Measurements from ENCODE around the gene SIRT2. TPM values are rescaled to one million over a fixed set of nuclear protein-coding genes. Genes with fewer than 3 reads are reported as not detected.

The SIRT2 gene
- total RNA-seq, 1 experiment from 2014 or later, result 162 TPM

GRCh38 chr19:38932425-38933179, 33.2 kb upstream of the SIRT2 start:
- Histone ChIP-seq H3K36me3 (ENCODE audit: control insufficient read depth, insufficient read depth, low read length) (peaks cover 6% of the 10 kb centered on the region; the same call in 1 of the 2 replicates), H3K4me3 (ENCODE audit: low read depth in 2 of 2, low read length in 2 of 2) (no peak overlapping the region), H3K9me3 (ENCODE audit: control insufficient read depth, insufficient read depth, low read depth, low read length) (peaks cover 7% of the 10 kb centered on the region; the same call in 1 of the 2 replicates), H3K4me1 (ENCODE audit: control insufficient read depth, insufficient read depth, low read length) (peaks cover 11% of the 10 kb centered on the region), H3K27ac (ENCODE audit: low read length) (no peak overlapping the region), H3K27me3 (ENCODE audit: control insufficient read depth, insufficient read depth, low read length) (no peaks in the 10 kb centered on the region)
- TF ChIP-seq CTCF (IDR thresholded peaks at IDR 0.05), result no peak
- peak; percentile 20; the same call in 1 of the 2 replicates for TF ChIP-seq POLR2AphosphoS5 (IDR thresholded peaks at IDR 0.05; ENCODE audit: low read depth, low read length)
- BruUV-seq (replicated peaks), result no TSS peak
- intact Hi-C loops (cut with micrococcal nuclease; ENCODE audit: unreplicated experiment), result loop anchor here (5.0 to 10.0 kb wide), 4 partner anchors 200 to 418 kb away; no protein-coding TSS in a partner anchor
- CTCF ChIA-PET, result interaction anchor here (0.6 to 0.9 kb wide), 2 partner anchors 262 to 282 kb away, joined by 3 to 5 read pairs; no protein-coding TSS in a partner anchor
- POLR2A ChIA-PET, result interaction anchor here (0.5 to 0.7 kb wide), 7 partner anchors 9 to 922 kb away, joined by 3 to 11 read pairs (median 5); no protein-coding TSS in a partner anchor
- no peak for ATAC-seq
- no peak for DNase-seq (ENCODE audit: low read depth, low spot score)
- in situ Hi-C loops (cut with HindIII; ENCODE audit: low pct_unique_long_range_greater_than_20kb, low sequenced_read_pairs), result loop anchor here (10.0 kb wide), 3 partner anchors 88 to 408 kb away; partner anchors contain the start of genes HNRNPL and LGALS7

GRCh38 chr19:38931521-38931793, 32.0 kb upstream of the SIRT2 start:
- Histone ChIP-seq H3K9me3 (ENCODE audit: control insufficient read depth, insufficient read depth, low read depth, low read length) (peaks cover 7% of the 10 kb centered on the region; the same call in 1 of the 2 replicates), H3K4me1 (ENCODE audit: control insufficient read depth, insufficient read depth, low read length) (peaks cover 11% of the 10 kb centered on the region), H3K27me3 (ENCODE audit: control insufficient read depth, insufficient read depth, low read length) (no peaks in the 10 kb centered on the region), H3K36me3 (ENCODE audit: control insufficient read depth, insufficient read depth, low read length) (peaks cover 6% of the 10 kb centered on the region; the same call in 1 of the 2 replicates), H3K27ac (ENCODE audit: low read length) (peak overlapping the region; percentile 97), H3K4me3 (ENCODE audit: low read depth in 2 of 2, low read length in 2 of 2) (peak overlapping the region; percentile 54 to 87)
- 0 out of 2 replicates have a peak, but pooled peaks have one; percentile 16 for TF ChIP-seq SIN3A (IDR thresholded peaks at IDR 0.05; ENCODE audit: borderline replicate concordance, insufficient read depth, low read depth, low read length)
- no peak for TF ChIP-seq REST (IDR thresholded peaks at IDR 0.05; ENCODE audit: insufficient read depth in 1 of 2, low read depth in 2 of 2, low read length in 1 of 2)
- POLR2A ChIA-PET, result interaction anchor here (0.9 kb wide), 1 partner anchor 12 kb away, joined by 3 read pairs; no protein-coding TSS in a partner anchor
- no peak for DNase-seq (ENCODE audit: low read depth, low spot score)
- CTCF ChIA-PET, result interaction anchor here (0.7 to 1.5 kb wide), 3 partner anchors 9 to 416 kb away, joined by 3 to 8 read pairs (median 4); no protein-coding TSS in a partner anchor
- ATAC-seq, result no peak
- intact Hi-C loops (cut with micrococcal nuclease; ENCODE audit: unreplicated experiment) (loop anchor here (5.0 to 10.0 kb wide), 4 partner anchors 199 to 417 kb away; no protein-coding TSS in a partner anchor), in situ Hi-C loops (cut with HindIII; ENCODE audit: low pct_unique_long_range_greater_than_20kb, low sequenced_read_pairs) (loop anchor here (10.0 kb wide), 3 partner anchors 87 to 407 kb away; partner anchors contain the start of genes HNRNPL and LGALS7)
- BruUV-seq (replicated peaks), result no TSS peak

Measured in Panc1 (cell line).